Fibroblast of lung (primary cell): Measurements from ENCODE around the gene BCKDHB.

Experiments
- EZH2 ChIP-seq: IDR thresholded peaks from 2 replicates; pipeline ENCODE4 v1.5.1; 2012; ENCODE audit warnings: low read length, control low read depth, mild to moderate bottlenecking; ENCODE audit errors: missing control alignments
- TF ChIP-seq, protein P1 (sequence below), 2 donors: IDR thresholded peaks in 1 of 2; conservative IDR thresholded peaks in 1 of 2; 1 replicate in 1 of 2; 2 replicates in 1 of 2; pipeline ENCODE4 v1.5.1; 2011 to 2012; ENCODE audit warnings: low read length in 2 of 2, control low read depth in 1 of 2, inconsistent platforms in 1 of 2, low read depth in 1 of 2, mild to moderate bottlenecking in 1 of 2

DNA sequence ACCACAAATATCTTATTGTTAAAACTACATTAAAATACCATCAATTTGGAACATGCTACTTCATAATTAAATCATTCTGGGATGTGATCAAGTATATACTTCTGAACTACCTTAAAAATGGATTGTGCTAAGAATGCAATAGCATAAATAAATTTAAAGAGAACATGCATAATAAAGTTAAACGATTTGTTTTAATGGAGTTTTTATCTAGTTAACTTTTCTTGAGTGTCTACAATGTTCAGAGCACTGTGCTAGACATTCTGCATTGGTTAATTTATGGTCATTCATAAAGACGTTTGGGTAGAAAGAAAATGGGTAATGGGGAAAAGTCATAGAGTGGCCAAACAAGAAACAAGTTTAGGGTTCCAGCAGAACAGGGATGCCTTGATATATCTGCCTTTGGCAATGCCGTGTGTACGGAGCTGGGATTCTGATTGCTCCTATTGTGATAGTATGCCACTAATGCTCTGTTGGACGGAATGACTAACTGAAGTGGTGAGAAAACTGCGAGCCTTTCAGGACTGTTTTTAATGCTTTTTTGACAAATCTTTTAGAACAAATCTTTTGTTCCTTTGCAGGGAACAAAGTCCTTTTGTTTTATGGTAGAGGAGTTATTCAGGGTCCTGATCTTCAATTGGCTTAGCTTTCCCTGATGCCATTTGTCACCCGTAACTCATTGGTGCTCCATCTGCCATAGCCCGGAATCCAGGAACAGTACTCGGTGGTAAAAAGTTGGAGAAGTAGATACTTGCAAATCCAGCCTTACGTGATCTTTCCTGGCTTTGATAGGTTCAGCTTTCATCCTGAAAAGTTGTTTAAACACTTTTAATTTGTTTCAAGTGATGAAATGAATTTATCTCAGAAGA lies 162.6 kb downstream of the BCKDHB start:
- TF ChIP-seq, protein P1, sequence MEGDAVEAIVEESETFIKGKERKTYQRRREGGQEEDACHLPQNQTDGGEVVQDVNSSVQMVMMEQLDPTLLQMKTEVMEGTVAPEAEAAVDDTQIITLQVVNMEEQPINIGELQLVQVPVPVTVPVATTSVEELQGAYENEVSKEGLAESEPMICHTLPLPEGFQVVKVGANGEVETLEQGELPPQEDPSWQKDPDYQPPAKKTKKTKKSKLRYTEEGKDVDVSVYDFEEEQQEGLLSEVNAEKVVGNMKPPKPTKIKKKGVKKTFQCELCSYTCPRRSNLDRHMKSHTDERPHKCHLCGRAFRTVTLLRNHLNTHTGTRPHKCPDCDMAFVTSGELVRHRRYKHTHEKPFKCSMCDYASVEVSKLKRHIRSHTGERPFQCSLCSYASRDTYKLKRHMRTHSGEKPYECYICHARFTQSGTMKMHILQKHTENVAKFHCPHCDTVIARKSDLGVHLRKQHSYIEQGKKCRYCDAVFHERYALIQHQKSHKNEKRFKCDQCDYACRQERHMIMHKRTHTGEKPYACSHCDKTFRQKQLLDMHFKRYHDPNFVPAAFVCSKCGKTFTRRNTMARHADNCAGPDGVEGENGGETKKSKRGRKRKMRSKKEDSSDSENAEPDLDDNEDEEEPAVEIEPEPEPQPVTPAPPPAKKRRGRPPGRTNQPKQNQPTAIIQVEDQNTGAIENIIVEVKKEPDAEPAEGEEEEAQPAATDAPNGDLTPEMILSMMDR (conservative IDR thresholded peaks at IDR 0.05 in 1 of 2, IDR thresholded peaks at IDR 0.05 in 1 of 2; ENCODE audit: low read depth in 1 of 2, low read length in 2 of 2) = no peak
- no peak for TF ChIP-seq EZH2
